ENCODE measurements around the gene GPRC5A. TPM values are rescaled to one million over a fixed set of nuclear protein-coding genes. Genes with fewer than 3 reads are reported as not detected.
A peak's percentile ranks its signal among the peaks of the same experiment; 100 is the strongest.

GPRC5A gene
- total RNA-seq, 4 donors from 2014 or later, result 7.0 to 166 (median 116) TPM

DNA sequence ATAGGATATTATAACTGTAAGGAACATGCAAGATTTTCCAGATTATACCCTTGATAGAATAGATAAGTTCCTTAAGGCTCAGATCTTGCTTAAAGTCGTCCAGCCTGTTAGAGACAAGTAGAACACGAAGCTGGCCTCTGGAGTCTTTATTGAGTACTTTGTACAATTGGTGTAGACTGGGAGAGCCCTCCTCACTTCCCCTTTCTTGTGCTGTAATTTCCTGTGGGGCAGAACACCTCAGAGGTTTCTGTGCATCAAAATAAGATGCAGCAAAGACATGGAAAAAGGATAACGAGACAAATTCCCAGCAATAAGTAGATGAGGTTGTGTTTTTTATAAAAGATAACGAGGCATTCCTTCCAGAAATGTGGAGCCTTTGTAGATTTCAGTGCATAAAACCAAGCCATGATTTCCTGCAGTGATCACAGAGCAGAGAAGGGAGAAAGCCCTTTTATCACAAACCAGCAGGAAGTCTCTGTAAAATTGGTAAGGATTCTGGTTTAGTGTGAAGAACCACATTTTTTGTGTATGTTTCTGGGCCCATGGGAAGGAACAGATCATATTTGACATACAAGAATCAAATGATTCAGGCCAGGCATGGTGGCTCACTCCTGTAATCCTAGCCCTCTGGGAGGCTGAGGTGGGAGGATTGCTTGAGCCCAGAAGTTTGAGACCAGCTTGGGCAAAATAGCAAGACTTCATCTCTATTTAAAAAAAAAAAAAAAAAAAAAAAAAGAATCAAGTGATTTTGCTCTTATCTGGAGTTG is 18.0 kb downstream of the GPRC5A start:
- no peak for DNase-seq
- Histone ChIP-seq H3K4me1 (peaks cover 0 to 29% (median 12%) of the 10 kb centered on the region in 4 donors), H3K27me3 (no peaks in the 10 kb centered on the region), H3K4me3 (no peak overlapping the region), H3K27ac (peak overlapping the region in 3 of 4 donors; percentile 39 to 50 (median 48)), H3K9me3 (no peaks in the 10 kb centered on the region), H3K36me3 (peaks cover 0 to 6% (median 0%) of the 10 kb centered on the region in 4 donors)
- TF ChIP-seq, protein P1, sequence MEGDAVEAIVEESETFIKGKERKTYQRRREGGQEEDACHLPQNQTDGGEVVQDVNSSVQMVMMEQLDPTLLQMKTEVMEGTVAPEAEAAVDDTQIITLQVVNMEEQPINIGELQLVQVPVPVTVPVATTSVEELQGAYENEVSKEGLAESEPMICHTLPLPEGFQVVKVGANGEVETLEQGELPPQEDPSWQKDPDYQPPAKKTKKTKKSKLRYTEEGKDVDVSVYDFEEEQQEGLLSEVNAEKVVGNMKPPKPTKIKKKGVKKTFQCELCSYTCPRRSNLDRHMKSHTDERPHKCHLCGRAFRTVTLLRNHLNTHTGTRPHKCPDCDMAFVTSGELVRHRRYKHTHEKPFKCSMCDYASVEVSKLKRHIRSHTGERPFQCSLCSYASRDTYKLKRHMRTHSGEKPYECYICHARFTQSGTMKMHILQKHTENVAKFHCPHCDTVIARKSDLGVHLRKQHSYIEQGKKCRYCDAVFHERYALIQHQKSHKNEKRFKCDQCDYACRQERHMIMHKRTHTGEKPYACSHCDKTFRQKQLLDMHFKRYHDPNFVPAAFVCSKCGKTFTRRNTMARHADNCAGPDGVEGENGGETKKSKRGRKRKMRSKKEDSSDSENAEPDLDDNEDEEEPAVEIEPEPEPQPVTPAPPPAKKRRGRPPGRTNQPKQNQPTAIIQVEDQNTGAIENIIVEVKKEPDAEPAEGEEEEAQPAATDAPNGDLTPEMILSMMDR (IDR thresholded peaks at IDR 0.05), result no peak
- TF ChIP-seq EP300 (IDR thresholded peaks at IDR 0.05; ENCODE audit: low read depth), result no peak
- no peak for TF ChIP-seq POLR2A (IDR thresholded peaks at IDR 0.05)
- no peak for TF ChIP-seq POLR2AphosphoS5 (IDR thresholded peaks at IDR 0.05)
- in situ Hi-C loops (cut with MboI; ENCODE audit: low pct_ligation_motif_present in 1 of 4, low pct_unique_long_range_greater_than_20kb in 1 of 4, low sequenced_read_pairs in 3 of 4) (no loop called here), intact Hi-C loops (cut with DNase I; ENCODE audit: low total_unique reads) (no loop called here)
- 47 to 79% methylated on average over 4 of the region's 4 CpGs for WGBS, 2 donors (ENCODE audit: low coverage in 1 of 2)

DNA sequence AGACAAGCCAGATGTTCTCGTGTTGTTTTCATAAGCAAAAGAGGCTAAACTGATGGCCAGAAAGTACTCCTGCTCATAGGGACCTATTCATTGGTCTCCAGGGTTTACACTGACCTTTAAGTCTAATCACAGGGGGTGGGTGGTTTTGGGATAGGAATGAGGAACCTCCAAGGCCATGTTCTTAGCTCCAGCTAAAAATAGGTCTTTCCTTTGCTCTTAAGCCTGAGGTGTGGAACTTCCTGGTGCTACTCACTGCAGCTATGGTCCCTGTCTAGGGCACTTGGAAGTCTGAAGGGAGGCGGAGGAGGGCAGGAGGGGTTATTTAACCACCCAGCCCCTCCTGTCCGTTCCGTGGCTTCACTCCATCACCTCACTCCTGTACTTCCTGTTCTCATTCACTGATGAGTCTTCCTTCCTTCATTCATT is 18.6 kb downstream of the GPRC5A start:
- Histone ChIP-seq H3K27ac (peak overlapping the region; percentile 5 to 50 (median 44)), H3K27me3 (no peaks in the 10 kb centered on the region)

DNA sequence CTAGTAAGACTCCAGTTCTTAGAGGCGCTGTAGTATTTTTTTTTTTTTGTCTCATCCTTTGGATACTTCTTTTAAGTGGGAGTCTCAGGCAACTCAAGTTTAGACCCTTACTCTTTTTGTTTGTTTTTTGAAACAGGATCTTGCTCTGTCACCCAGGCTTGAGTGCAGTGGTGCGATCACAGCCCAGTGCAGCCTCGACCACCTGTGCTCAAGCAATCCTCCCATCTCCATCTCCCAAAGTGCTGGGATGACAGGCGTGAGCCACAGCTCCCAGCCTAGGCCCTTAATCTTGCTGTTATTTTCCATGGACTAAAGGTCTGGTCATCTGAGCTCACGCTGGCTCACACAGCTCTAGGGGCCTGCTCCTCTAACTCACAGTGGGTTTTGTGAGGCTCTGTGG is 21.3 kb downstream of the GPRC5A start:
- intact Hi-C loops (cut with DNase I; ENCODE audit: low total_unique reads), result no loop called here
- DNase-seq, result no peak
- 83 to 91% methylated on average over 1 to 5 of the region's 5 CpGs for WGBS, 2 donors (ENCODE audit: low coverage in 1 of 2)

More for the DNA sequence above, 18.6 kb downstream of the GPRC5A start:
- Histone ChIP-seq H3K4me3 (no peak overlapping the region), H3K4me1 (peaks cover 0 to 27% (median 11%) of the 10 kb centered on the region in 4 donors), H3K36me3 (peaks cover 0 to 6% (median 0%) of the 10 kb centered on the region in 4 donors), H3K9me3 (no peaks in the 10 kb centered on the region)
- WGBS, 2 donors (ENCODE audit: low coverage in 1 of 2), result 41 to 50% methylated on average over 4 of the region's 4 CpGs
- no peak for DNase-seq
- no peak for TF ChIP-seq EP300 (IDR thresholded peaks at IDR 0.05; ENCODE audit: low read depth)
- TF ChIP-seq, protein P1 (IDR thresholded peaks at IDR 0.05), result no peak
- TF ChIP-seq POLR2A (IDR thresholded peaks at IDR 0.05), result no peak
- no peak for TF ChIP-seq POLR2AphosphoS5 (IDR thresholded peaks at IDR 0.05)
- intact Hi-C loops (cut with DNase I; ENCODE audit: low total_unique reads) (no loop called here), in situ Hi-C loops (cut with MboI; ENCODE audit: low pct_ligation_motif_present in 1 of 4, low pct_unique_long_range_greater_than_20kb in 1 of 4, low sequenced_read_pairs in 3 of 4) (loop anchor here (5.0 to 10.0 kb wide), 5 partner anchors 72 to 315 kb away; no protein-coding TSS in a partner anchor)

DNA sequence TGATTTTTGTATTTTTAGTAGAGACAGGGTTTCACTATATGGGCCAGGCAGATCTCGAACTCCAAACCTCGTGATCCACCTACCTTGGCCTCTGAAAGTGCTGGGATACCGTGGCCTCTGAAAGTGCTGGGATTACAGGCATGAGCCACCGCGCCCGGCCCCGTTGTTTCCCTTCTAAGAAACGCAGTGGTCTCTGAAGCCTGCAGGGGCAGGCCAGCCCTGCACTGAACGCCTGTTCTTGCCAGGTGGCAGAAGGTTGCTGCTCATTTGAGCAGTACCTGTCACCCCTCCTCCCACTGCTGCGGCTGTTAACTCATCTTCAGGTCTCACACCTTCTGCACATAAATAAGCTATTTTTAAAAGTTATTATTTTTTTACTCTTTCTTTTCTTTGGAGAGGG is 24.3 kb downstream of the GPRC5A start:
- H3K27ac ChIP-seq, result no peak overlapping the region
- 75 to 77% methylated on average over 4 to 10 of the region's 10 CpGs for WGBS, 2 donors (ENCODE audit: low coverage in 1 of 2)
- H3K4me1 ChIP-seq, result peaks cover 0 to 10% (median 4%) of the 10 kb centered on the region in 4 donors
- intact Hi-C loops (cut with DNase I; ENCODE audit: low total_unique reads), result loop anchor here (2.0 to 5.0 kb wide), 2 partner anchors 67 to 293 kb away; no protein-coding TSS in a partner anchor
- no peaks in the 10 kb centered on the region for H3K27me3 ChIP-seq
- DNase-seq, result no peak
- TF ChIP-seq POLR2AphosphoS5 (IDR thresholded peaks at IDR 0.05) (no peak), POLR2A (IDR thresholded peaks at IDR 0.05) (no peak), EP300 (IDR thresholded peaks at IDR 0.05; ENCODE audit: low read depth) (no peak)
- TF ChIP-seq, protein P1 (IDR thresholded peaks at IDR 0.05), result no peak
- no peaks in the 10 kb centered on the region for H3K9me3 ChIP-seq
- H3K4me3 ChIP-seq, result no peak overlapping the region
- in situ Hi-C loops (cut with MboI; ENCODE audit: low pct_ligation_motif_present in 1 of 4, low pct_unique_long_range_greater_than_20kb in 1 of 4, low sequenced_read_pairs in 3 of 4), result loop anchor here (10.0 kb wide), 3 partner anchors 69 to 309 kb away; no protein-coding TSS in a partner anchor
- peaks cover 0 to 6% (median 0%) of the 10 kb centered on the region in 4 donors for H3K36me3 ChIP-seq

More for the DNA sequence above, 21.3 kb downstream of the GPRC5A start:
- peaks cover 0 to 6% (median 0%) of the 10 kb centered on the region in 4 donors for H3K36me3 ChIP-seq
- H3K9me3 ChIP-seq, result no peaks in the 10 kb centered on the region
- TF ChIP-seq POLR2A (IDR thresholded peaks at IDR 0.05) (no peak), POLR2AphosphoS5 (IDR thresholded peaks at IDR 0.05) (no peak), EP300 (IDR thresholded peaks at IDR 0.05; ENCODE audit: low read depth) (no peak)
- TF ChIP-seq, protein P1 (IDR thresholded peaks at IDR 0.05), result no peak
- no peak overlapping the region for H3K4me3 ChIP-seq
- H3K27ac ChIP-seq, result no peak overlapping the region
- peaks cover 0 to 30% (median 14%) of the 10 kb centered on the region in 4 donors for H3K4me1 ChIP-seq
- in situ Hi-C loops (cut with MboI; ENCODE audit: low pct_ligation_motif_present in 1 of 4, low pct_unique_long_range_greater_than_20kb in 1 of 4, low sequenced_read_pairs in 3 of 4), result loop anchor here (5.0 to 10.0 kb wide), 5 partner anchors 70 to 312 kb away; no protein-coding TSS in a partner anchor
- H3K27me3 ChIP-seq, result no peaks in the 10 kb centered on the region
